HepG2 (cell line): ENCODE data around the gene ZMAT2. TPM values are rescaled to one million over a fixed set of nuclear protein-coding genes. Genes with fewer than 3 reads are reported as not detected.
A peak's percentile ranks its signal among the peaks of the same experiment; 100 is the strongest.

Experiments
- CBX5 ChIP-seq: sonication (generic); formaldehyde crosslinking; IDR thresholded peaks from 2 replicates; pipeline ENCODE4 v1.4.0; 2020; ENCODE audit warnings: missing genetic modification reagents, borderline replicate concordance
- CEBPG ChIP-seq: IDR thresholded peaks from 2 replicates; pipeline ENCODE4 v1.6.1; 2016
- EHMT2 ChIP-seq: fragments of 200-600 bp; sonication (generic); IDR thresholded peaks from 2 replicates; pipeline ENCODE4 v1.7.0; 2017; ENCODE audit warnings: antibody characterized with exemption, low read depth, low read length, borderline replicate concordance
- NR2F6 ChIP-seq, 2 experiments: IDR thresholded peaks; 2 replicates each; pipeline ENCODE4 v1.6.1; 2016; ENCODE audit warnings: antibody characterized with exemption in 1 of 2, mild to moderate bottlenecking in 1 of 2
- SAFB2 ChIP-seq: sonication (generic); formaldehyde crosslinking; IDR thresholded peaks from 2 replicates; pipeline ENCODE4 v1.5.1; 2020; ENCODE audit warnings: missing genetic modification reagents, low read depth, mild to moderate bottlenecking, borderline replicate concordance
- SKI ChIP-seq: fragments of 450-650 bp; IDR thresholded peaks from one replicate; pipeline ENCODE4 v1.6.1; 2018; ENCODE audit warnings: mild to moderate bottlenecking; ENCODE audit not compliant: partially characterized antibody
- SRY ChIP-seq: sonication (generic); formaldehyde crosslinking; IDR thresholded peaks from 2 replicates; pipeline ENCODE4 v1.8.0; 2022; ENCODE audit warnings: mild to moderate bottlenecking, missing genetic modification reagents
- TAF15 ChIP-seq: fragments of 200-400 bp; formaldehyde crosslinking; IDR thresholded peaks from one replicate; pipeline ENCODE4 v1.6.1; 2018; ENCODE audit warnings: mild to moderate bottlenecking, low read depth, low read length; ENCODE audit not compliant: poor library complexity, severe bottlenecking
- TGIF2 ChIP-seq: IDR thresholded peaks from 2 replicates; pipeline ENCODE4 v1.6.1; 2016; ENCODE audit warnings: control low read depth, missing compliant biosample characterization
- ZBTB7B ChIP-seq: sonication (generic); formaldehyde crosslinking; IDR thresholded peaks from 2 replicates; pipeline ENCODE4 v1.4.0; 2020; ENCODE audit warnings: missing genetic modification reagents
- ZC3H4 ChIP-seq: sonication (generic); formaldehyde crosslinking; IDR thresholded peaks from 2 replicates; pipeline ENCODE4 v1.4.0; 2020; ENCODE audit warnings: missing genetic modification reagents, borderline replicate concordance
- ZNF121 ChIP-seq: sonication (generic); formaldehyde crosslinking; IDR thresholded peaks from 2 replicates; pipeline ENCODE4 v1.5.0; 2020; ENCODE audit warnings: mild to moderate bottlenecking, missing genetic modification reagents
- ZNF260 ChIP-seq: sonication (generic); formaldehyde crosslinking; IDR thresholded peaks from 2 replicates; pipeline ENCODE4 v1.4.0; 2020; ENCODE audit warnings: missing genetic modification reagents, low read depth, mild to moderate bottlenecking, borderline replicate concordance
- ZNF333 ChIP-seq: sonication (generic); formaldehyde crosslinking; IDR thresholded peaks from 2 replicates; pipeline ENCODE4 v1.4.0; 2020; ENCODE audit warnings: mild to moderate bottlenecking, missing genetic modification reagents, borderline replicate concordance
- ZNF496 ChIP-seq: sonication (generic); formaldehyde crosslinking; IDR thresholded peaks from 2 replicates; pipeline ENCODE4 v1.8.1; 2023; ENCODE audit warnings: mild to moderate bottlenecking, moderate library complexity, missing genetic modification reagents; ENCODE audit not compliant: insufficient replicate concordance
- ZSCAN31 ChIP-seq: sonication (generic); formaldehyde crosslinking; IDR thresholded peaks from 2 replicates; pipeline ENCODE4 v1.5.0; 2020; ENCODE audit warnings: low read depth, mild to moderate bottlenecking, missing genetic modification reagents
- polyA plus RNA-seq, 8 experiments: library from polyadenylated mRNA; depleted of rRNA in 3 of 8; stranded (reverse) in 7 of 8; unstranded in 1 of 8; fragments of >200 nt; fragmentation: Illumina TruSeq in 4 of 8; extraction: Trizol in 4 of 8; gene quantifications; 2 replicates each; pipeline versions ENCODE4 v1.2.1 to v1.2.3, GENCODE V29; 2011 to 2016; ENCODE audit warnings: low read depth in 4 of 8, missing spikeins in 1 of 8, mixed read lengths in 1 of 8; ENCODE audit not compliant: insufficient read depth in 1 of 8
- total RNA-seq, 5 experiments: library from RNA; depleted of rRNA; stranded (reverse); fragments of >200 nt; fragmentation: Illumina TruSeq; extraction: Trizol; gene quantifications; 2 replicates each; pipeline ENCODE4 v1.2.3, GENCODE V29; 2016; ENCODE audit warnings: low read depth in 1 of 5
- TF ChIP-seq, protein P1 (sequence below): sonication (generic); formaldehyde crosslinking; IDR thresholded peaks from 2 replicates; pipeline ENCODE4 v1.4.0; 2020; ENCODE audit warnings: missing genetic modification reagents, borderline replicate concordance
- TF ChIP-seq, protein P2 (sequence below): sonication (generic); formaldehyde crosslinking; IDR thresholded peaks from 2 replicates; pipeline ENCODE4; 2020; ENCODE audit warnings: missing genetic modification reagents, mild to moderate bottlenecking, borderline replicate concordance
- TF ChIP-seq, protein P3 (sequence below): sonication (generic); formaldehyde crosslinking; IDR thresholded peaks from 2 replicates; pipeline ENCODE4 v1.8.1; 2022; ENCODE audit warnings: low read depth, mild to moderate bottlenecking, missing genetic modification reagents
- TF ChIP-seq, protein P4 (sequence below): sonication (generic); formaldehyde crosslinking; IDR thresholded peaks from 2 replicates; pipeline ENCODE4 v1.4.0; 2020; ENCODE audit warnings: missing genetic modification reagents

The ZMAT2 gene
- total and polyA plus RNA-seq, 2 of the 13 experiments (the other 11 are each of a cell fraction or from before 2014, with no cell fraction given), result 35.4 to 92.8 TPM

DNA sequence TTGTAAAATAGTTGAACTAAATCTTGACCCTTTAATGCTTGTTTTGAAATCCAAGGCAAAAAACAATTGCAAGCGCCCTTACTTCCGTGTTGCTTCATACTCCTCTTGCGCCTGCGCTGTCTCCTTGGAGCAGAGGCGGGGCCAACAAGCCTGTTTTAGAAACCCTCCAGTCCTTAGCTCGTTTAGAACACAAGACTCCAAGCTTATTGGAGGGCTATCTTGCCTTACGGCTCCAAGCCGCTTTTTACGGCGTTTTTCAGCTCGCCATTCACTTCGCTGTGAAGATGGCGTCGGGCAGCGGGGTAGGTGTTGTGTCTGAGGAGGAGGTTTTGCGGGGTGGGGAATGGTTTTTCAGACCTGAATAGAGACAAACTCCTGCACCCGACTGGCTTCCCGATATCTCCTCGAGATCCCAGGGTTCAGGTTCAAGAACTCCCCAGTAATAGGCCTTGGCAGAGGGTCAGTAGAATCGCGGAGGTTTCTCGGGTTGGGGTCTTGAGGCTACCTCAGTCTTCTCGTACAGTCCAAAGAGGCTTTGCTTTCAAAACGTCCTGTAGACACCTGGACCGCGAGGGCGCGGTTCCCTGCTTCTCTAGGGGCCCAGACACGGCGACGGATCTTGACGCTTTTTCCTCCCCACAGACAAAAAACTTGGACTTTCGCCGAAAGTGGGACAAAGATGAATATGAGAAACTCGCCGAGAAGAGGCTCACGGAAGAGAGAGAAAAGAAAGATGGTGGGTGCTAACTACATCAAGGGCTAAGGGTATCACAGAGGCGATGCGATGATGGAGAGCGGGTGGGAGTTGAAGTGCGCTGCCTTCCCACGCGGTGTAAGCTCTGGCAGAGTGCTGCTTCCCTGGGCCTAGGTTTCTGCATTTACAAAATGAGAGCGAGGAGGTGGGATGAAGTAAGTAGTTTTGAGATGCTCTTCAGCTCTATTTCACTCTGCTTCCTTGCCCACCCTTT is at the start of gene ZMAT2 (continued):
- TF ChIP-seq ZC3H4 (CRISPR knock-in tag), result no peak
- TF ChIP-seq SKI, result no peak
- TF ChIP-seq TGIF2 (CRISPR knock-in tag), result peak; percentile 84; the same call in 1 of the 2 replicates
- TF ChIP-seq SRY, result no peak
- peak; percentile 77 for TF ChIP-seq CEBPG
- TF ChIP-seq, protein P1, sequence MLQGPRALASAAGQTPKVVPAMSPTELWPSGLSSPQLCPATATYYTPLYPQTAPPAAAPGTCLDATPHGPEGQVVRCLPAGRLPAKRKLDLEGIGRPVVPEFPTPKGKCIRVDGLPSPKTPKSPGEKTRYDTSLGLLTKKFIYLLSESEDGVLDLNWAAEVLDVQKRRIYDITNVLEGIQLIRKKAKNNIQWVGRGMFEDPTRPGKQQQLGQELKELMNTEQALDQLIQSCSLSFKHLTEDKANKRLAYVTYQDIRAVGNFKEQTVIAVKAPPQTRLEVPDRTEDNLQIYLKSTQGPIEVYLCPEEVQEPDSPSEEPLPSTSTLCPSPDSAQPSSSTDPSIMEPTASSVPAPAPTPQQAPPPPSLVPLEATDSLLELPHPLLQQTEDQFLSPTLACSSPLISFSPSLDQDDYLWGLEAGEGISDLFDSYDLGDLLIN (CRISPR knock-in tag), result no peak
- TF ChIP-seq ZBTB7B (CRISPR knock-in tag), result no peak
- no peak for TF ChIP-seq CBX5 (CRISPR knock-in tag)
- no peak for TF ChIP-seq ZNF496 (CRISPR knock-in tag)
- TF ChIP-seq, protein P2, sequence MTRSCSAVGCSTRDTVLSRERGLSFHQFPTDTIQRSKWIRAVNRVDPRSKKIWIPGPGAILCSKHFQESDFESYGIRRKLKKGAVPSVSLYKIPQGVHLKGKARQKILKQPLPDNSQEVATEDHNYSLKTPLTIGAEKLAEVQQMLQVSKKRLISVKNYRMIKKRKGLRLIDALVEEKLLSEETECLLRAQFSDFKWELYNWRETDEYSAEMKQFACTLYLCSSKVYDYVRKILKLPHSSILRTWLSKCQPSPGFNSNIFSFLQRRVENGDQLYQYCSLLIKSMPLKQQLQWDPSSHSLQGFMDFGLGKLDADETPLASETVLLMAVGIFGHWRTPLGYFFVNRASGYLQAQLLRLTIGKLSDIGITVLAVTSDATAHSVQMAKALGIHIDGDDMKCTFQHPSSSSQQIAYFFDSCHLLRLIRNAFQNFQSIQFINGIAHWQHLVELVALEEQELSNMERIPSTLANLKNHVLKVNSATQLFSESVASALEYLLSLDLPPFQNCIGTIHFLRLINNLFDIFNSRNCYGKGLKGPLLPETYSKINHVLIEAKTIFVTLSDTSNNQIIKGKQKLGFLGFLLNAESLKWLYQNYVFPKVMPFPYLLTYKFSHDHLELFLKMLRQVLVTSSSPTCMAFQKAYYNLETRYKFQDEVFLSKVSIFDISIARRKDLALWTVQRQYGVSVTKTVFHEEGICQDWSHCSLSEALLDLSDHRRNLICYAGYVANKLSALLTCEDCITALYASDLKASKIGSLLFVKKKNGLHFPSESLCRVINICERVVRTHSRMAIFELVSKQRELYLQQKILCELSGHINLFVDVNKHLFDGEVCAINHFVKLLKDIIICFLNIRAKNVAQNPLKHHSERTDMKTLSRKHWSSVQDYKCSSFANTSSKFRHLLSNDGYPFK (CRISPR knock-in tag), result peak; percentile 99
- TF ChIP-seq TAF15, result no peak
- TF ChIP-seq, protein P3, sequence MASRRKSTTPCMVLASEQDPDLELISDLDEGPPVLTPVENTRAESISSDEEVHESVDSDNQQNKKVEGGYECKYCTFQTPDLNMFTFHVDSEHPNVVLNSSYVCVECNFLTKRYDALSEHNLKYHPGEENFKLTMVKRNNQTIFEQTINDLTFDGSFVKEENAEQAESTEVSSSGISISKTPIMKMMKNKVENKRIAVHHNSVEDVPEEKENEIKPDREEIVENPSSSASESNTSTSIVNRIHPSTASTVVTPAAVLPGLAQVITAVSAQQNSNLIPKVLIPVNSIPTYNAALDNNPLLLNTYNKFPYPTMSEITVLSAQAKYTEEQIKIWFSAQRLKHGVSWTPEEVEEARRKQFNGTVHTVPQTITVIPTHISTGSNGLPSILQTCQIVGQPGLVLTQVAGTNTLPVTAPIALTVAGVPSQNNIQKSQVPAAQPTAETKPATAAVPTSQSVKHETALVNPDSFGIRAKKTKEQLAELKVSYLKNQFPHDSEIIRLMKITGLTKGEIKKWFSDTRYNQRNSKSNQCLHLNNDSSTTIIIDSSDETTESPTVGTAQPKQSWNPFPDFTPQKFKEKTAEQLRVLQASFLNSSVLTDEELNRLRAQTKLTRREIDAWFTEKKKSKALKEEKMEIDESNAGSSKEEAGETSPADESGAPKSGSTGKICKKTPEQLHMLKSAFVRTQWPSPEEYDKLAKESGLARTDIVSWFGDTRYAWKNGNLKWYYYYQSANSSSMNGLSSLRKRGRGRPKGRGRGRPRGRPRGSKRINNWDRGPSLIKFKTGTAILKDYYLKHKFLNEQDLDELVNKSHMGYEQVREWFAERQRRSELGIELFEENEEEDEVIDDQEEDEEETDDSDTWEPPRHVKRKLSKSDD (CRISPR knock-in tag), result no peak
- 0 out of 2 replicates have a peak, but pooled peaks have one; percentile 30 for TF ChIP-seq ZSCAN31 (CRISPR knock-in tag)
- TF ChIP-seq, protein P4, sequence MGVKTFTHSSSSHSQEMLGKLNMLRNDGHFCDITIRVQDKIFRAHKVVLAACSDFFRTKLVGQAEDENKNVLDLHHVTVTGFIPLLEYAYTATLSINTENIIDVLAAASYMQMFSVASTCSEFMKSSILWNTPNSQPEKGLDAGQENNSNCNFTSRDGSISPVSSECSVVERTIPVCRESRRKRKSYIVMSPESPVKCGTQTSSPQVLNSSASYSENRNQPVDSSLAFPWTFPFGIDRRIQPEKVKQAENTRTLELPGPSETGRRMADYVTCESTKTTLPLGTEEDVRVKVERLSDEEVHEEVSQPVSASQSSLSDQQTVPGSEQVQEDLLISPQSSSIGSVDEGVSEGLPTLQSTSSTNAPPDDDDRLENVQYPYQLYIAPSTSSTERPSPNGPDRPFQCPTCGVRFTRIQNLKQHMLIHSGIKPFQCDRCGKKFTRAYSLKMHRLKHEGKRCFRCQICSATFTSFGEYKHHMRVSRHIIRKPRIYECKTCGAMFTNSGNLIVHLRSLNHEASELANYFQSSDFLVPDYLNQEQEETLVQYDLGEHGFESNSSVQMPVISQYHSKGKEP (CRISPR knock-in tag), result no peak
- TF ChIP-seq ZNF121, result 0 out of 2 replicates have a peak, but pooled peaks have one; percentile 10
- TF ChIP-seq ZNF333 (CRISPR knock-in tag), result no peak
- no peak for TF ChIP-seq EHMT2
- TF ChIP-seq ZNF260 (CRISPR knock-in tag), result no peak
- TF ChIP-seq NR2F6 (IDR thresholded peaks at IDR 0.05), result no peak
- TF ChIP-seq NR2F6 (CRISPR knock-in tag; IDR thresholded peaks at IDR 0.05), result no peak
- no peak for TF ChIP-seq SAFB2 (CRISPR knock-in tag)
